Dermis microvascular lymphatic vessel endothelial cell (primary cell): ENCODE results near the gene NLRP6. TPM values are rescaled to one million over a fixed set of nuclear protein-coding genes. Genes with fewer than 3 reads are reported as not detected.
"Not testable (repeated sequence)": the region's sequence is repeated elsewhere in the genome, so short reads cannot be mapped to it uniquely, and the experiment has no call there.

Source experiments
- DNase-seq, 2 donors: peaks; one replicate each; pipeline versions ENCODE4 v3.0.0 to v3.0.0-alpha.2; 2010; ENCODE audit warnings: low read depth in 2 of 2
- total RNA-seq: library from RNA; depleted of rRNA; stranded (reverse); fragments of >200 nt; gene quantifications from 2 replicates; pipeline ENCODE4 v1.2.1, GENCODE V29; 2014

NLRP6 gene
- total RNA-seq, 1 donor from 2014 or later, result not detected

DNA sequence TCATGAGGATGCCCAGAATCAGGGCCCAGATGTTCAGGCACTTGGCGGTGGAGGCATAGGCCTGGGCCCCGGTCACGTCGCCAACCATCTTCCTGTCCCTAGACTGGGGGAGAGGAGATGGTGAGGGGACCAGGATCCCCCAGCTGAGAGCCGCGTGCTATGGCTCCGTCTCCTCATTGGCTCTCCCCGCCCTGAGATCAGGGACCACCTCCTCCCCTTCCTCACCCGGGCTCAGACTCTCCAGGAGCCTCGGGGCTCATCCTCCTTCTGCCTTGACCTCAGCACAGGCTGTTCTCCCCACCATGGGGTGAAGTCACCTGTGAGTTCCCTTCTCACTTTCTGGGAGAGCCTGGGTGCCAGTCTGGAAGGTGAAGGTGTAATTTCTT, 41.7 kb downstream of the NLRP6 start:
- DNase-seq, result not testable (repeated sequence)

DNA sequence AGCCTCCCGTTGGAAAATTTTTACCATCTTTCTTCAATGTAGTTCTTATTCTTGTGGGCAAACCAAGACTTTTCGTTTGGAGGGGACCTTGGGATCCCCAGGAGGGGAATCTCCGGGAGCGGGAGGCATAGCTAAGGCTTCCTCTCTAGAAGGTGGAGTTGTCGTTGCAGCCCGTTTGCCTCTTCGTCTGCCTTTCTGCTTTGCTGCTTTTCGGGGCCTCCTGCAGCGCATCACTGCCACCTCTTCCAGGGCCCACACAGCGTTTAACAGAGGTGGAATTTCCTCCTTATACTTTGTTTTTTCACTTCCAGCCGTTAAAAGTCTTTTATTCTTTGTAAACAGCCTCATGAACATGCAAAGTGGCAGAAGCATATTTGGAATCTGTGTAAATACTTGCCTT, 45.9 kb downstream of the NLRP6 start:
- no peak for DNase-seq

DNA sequence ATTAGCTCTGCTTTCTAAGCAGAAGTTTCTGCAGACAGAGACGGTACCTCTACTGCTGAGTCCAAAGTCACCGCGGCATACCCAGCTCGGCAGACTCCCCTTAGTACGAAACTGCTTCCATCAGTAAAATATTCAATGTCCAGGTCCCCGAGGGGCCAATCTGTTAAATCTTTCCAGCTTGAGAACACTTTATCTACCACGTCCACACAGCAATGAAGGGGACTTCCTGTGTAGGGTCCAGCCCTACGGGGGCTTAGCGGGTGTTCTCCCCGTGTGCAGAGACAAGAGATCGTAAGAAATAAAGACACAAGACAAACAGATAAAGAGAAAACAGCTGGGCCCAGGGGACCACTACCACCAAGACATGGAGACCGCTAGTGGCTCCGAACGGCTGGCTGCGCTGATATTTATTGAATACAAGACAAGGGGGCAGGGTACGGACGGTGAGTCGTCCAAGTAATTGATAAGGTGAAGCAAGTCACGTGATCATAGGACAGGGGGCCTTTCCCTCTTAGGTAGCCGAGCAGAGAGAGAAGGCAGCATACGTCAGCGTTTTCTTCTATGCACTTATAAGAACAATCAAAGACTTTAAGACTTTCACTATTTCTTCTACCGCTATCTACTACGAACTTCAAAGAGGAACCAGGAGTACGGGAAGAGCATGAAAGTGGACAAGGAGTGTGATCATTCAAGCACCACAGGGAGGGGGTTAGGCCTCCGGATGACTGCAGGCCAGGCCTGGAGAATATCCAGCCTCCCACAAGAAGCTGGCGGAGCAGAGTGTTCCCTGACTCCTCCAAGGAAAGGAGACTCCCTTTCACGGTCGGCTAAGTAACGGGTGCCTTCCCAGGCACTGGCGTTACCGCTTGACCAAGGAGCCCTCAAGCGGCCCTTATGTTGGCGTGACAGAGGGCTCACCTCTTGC, 46.6 kb downstream of the NLRP6 start:
- DNase-seq, result not testable (repeated sequence)

DNA sequence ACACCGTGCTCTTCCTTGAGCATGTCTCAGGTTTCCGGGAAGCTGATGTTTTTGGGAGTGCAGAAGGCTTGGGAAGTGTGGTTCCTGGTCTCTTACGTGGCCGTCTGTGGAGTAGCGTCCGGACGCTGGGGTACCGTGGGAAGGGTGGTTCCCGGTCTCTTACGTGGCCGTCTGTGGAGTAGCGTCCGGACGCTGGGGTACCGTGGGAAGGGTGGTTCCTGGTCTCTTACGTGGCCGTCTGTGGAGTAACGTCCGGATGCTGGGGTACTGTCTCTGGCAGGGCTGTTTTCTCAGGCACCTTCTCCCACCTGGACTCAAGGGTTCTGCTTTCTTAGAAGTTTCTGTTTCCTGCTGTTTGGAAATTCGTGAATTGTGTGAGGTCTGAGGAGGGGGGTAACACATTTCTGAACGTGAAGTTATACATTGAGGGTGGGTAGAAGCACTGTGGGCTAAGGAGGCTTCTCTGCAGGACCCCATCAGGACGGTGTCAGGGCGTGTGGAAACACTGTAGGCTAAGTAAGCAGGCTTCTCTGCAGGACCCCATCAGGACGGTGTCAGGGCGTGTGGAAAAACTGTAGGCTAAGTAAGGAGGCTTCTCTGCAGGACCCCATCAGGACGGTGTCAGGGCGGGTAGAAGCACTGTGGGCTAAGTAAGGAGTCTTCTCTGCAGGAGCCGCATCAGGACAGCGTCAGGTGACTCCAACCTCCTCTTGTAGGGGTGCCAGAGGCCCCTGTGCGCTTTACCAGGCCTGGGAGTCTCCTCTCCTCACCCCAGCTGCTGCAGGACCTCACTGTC, 47.8 kb downstream of the NLRP6 start:
- DNase-seq, result no peak

DNA sequence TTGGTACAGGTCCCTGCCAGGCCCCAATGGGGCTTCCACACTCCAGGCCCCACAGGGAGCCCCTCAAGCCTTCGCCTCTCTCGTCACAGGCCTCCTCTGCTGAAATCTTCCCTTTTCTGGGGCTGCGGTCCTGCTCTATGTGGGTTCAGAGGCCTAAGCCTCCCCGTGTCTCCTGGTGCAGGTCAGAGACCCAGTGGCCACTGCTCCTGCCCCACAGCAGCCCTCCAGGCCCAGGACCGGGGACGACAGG, 48.3 kb downstream of the NLRP6 start:
- DNase-seq, result no peak

DNA sequence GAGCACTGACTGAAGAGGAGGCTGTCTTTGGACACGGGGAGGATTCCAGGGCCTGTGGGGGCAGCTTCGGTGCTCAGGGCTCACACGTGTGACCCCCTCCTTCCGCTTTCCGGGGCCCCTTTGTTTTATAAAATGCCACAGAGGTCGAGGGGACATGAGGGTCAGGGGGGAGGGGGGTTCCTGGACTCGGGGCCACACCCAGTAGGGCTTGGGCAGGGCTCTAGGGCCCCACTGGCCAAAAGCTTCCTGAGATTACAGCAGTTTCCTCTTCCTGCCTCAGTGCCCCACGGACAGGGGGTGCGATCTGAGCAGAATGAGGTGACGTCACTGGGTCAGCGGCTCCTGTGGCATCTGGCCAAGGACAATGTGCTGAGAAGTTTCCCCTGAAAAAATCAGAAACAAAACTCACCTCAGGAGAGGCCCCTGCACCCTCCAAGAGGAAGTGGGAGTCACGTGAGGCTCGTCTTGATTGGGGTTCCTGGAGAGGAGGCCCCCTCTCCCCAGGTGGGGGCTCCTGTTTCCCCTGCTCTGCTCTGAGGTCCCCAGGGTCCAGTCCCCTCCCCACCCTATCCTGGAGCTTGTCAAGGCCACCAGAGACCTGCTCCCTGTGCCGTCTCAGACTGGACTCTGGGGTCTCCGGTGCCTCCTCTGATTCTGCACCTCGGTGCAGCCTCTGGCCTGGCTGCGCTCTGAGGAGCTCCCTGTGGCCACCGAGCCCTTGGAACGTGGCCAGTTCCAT, 48.8 kb downstream of the NLRP6 start:
- peak; percentile 80 to 82 for DNase-seq

DNA sequence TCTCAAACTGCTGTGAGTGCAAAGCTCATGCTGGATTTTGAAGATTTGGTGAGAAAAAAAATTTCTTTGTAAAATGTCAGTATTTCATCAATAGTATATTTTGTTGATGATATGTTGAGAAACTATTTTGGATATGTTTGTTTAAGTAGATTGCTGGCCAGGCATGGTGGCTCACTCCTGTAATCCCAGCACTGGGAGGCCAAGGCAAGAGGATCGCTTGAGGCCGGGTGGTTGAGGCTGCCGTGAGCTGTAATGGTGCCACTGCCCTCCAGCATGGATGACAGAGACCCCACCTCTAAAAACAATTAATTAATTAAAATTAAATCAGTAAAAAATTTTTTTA, 49.3 kb downstream of the NLRP6 start:
- no peak for DNase-seq

DNA sequence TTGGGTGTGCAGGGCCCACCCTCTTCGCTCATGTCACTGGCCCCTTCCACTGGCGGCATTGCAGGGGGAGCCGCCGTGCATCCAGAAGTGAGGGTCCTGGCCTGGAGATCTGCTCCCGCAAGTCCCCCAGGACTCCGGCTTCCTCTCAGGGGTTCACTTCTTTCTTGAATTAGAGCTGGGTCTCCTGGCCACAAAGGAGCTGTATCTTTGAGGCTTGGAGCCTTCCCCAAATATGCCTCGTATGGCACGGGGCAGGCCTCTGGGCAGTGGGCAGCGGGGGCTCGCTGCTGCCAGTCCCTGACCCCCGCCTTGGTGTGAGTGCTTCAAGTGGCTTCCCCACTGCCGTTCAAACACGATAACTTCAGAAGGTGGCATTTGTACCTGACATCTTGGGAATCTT, 49.8 kb downstream of the NLRP6 start:
- no peak for DNase-seq

DNA sequence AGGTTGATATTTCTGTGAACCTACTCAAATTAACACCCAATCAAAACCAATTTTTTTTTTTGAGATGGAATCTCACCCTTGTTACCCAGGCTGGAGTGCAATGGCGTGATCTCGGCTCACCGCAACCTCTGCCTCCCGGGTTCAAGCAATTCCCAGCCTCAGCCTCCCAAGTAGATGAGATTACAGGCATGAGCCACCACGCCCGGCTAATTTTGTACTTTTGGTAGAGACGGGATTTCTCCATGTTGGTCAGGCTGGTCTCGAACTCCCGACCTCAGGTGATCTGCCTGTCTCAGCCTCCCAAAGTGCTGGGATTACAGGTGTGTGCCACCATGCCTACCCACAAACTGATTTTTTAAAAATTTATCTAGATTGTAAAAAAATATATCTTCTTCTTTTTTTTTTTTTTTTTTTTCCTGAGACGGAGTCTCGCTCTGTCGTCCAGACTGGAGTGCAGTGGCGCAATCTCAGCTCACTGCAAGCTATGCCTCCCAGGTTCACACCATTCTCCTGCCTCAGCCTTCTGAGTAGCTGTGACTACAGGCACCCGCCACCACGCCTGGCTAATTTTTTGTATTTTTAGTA, 50.4 kb downstream of the NLRP6 start:
- DNase-seq, result not testable (repeated sequence)

DNA sequence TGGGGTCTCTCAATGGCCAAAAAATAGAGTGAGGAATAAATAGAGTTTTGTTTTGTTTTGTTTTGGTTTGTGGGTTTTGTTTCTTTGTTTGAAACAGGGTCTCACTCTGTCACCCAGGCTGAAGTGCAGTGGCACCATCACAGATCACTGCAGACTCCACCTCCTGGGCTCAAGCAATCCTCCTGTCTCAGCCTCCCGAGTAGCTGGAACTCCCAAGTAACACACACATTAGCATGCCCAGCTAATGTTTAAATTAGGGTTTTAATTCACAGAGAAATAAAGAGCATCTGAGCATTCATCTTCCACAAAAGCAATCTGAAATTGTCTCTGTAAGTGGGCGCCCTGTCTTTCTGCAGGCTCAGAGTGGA, 51.7 kb downstream of the NLRP6 start:
- DNase-seq, result no peak

DNA sequence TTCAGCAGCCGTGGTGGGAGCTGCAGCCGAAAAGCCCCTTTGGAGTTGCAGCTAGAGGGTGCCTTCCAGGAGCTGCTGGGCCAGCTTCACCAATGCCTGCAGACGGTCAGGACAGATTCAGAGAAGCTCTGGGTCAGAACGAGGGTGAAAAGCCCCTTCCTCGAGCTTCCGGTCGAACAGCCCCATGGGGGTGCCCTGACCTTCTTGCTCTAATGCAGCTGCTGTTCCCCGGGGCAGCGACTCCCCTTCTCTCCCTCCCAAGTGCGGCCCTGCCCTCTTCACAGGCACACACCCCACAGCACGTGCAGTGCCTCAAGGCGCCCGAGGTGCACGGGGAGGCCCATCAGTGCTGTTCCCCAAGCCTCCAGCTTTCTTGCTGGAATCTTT, 52.1 kb downstream of the NLRP6 start:
- no peak for DNase-seq

DNA sequence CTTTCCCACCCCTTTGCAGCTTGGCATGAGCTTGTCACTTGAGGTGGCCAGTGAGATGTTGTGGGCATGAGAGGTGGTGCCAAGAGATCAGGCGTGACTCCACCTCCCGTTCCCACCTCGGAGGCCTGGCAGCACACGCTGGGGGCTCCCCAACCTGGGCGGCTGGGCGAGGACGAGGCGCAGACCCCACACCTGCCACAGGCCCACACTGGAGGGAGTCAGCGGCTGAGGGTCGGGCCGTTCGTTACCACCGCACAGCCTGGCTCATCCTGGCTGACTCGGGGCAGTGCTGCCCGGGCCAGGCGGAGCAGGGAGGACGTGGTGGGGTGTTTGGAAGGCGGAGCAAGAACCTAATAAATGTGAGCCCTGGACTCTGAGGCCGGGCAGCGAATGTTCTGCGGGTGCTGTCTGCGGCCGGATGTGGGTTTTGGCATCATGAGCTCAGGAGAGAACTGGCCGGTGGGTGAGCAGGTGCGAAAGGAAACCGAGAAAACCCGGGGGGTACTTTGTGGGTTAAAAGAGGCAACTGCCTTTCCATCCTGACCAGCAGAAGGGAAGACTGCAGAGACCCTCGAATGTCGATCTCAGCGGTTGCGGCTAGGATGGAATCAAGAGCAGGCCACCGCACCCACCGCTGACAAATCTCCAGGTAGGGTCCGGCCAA, 52.6 kb downstream of the NLRP6 start:
- no peak for DNase-seq

DNA sequence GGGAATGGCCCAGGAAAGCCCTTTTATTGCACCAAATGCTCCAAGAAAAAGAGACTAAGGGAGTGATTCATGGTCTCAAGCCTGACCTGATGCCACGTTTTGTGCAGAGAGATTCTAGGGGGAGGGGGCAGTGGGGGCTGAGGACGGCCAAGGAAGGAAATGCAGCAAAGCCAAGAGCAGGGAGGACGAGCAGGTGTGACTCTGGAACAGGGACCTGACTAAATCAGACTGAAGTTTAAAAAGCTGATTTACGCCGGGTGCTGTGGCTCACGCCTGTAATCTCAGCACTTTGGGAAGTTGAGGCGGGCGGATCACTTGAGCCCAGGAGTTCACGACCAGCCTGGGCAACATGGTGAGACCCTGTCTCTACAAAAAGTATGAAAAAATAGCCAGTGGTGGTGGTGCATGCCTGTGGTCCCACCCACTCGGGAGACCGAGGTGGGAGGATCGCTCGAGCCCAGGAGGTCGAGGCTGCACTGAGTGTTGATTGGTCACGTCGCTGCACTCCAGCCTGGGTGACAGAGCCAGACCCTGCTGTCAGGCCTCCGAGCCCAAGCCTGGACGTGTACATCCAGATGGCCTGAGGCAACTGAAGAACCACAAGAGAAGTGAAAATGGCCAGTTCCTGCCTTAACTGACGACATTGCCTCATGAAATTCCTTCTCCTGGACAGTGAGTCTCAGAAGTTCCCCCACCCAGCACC, 53.3 kb downstream of the NLRP6 start:
- DNase-seq, result no peak

DNA sequence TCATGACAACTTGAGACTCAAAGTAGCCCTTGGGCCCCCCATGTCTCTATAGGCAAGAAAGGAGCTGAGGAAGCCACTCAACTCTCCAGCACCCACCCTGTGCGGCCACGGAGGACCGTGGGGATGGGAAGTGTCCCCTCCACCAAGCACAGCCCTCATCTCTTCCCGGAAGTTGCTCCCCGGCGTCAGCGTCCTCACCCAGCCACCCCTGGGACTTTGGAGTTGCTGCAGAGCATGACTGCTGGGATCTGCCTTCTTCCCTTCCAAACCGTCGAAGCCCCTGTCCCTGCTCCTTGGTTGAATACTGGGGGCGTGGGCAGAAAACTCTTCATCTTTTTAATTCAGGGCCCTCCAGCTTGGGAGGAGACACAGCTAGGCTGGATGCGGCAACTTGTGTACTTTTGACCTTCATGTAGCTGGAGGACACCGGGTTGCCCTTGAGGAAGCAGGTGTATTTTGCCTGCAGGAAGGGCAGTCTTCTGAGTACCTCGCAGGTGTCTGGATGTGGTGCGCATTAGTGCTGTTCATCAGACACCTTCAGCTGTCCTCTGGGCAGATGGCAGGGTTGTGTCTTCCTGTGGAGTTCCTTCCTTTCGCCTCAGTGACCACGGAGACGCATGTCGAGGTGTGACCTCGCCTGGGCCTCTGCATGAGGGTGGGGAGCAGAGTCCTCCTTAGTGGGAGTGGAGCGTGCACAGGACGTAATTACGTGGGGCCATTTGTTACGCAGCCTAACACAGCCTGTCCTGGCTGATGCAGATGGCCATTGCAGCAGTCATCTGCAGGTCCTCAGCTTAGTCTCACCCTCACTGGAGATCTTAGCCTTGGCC, 54.7 kb downstream of the NLRP6 start:
- no peak for DNase-seq

DNA sequence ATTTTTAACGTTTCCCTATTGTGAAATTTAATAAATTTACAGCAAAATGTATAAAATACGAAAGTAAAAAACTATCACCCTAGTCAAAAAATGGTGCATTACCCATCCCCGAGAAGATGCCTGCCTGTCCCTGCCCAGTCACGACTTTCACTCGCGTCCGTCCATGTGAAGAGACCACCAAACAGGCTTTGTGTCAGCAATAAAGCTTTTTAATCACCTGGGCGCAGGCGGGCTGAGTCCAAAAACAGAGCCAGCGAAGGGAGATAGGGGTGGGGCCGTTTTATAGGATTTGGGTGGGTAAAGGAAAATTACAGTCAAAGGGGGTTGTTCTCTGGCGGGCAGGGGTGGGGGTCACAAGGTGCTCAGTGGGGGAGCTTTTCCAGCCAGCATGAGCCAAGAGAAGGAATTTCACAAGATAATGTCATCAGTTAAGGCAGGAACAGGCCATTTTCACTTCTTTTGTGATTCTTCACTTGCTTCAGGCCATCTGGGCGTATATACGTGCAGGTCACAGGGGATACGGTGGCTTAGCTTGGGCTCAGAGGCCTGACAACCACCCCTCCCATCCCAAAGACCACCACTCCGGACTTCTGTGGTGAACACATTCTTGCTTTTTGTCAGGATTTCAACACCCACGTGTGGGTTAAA, 55.5 kb downstream of the NLRP6 start:
- not testable (repeated sequence) for DNase-seq

DNA sequence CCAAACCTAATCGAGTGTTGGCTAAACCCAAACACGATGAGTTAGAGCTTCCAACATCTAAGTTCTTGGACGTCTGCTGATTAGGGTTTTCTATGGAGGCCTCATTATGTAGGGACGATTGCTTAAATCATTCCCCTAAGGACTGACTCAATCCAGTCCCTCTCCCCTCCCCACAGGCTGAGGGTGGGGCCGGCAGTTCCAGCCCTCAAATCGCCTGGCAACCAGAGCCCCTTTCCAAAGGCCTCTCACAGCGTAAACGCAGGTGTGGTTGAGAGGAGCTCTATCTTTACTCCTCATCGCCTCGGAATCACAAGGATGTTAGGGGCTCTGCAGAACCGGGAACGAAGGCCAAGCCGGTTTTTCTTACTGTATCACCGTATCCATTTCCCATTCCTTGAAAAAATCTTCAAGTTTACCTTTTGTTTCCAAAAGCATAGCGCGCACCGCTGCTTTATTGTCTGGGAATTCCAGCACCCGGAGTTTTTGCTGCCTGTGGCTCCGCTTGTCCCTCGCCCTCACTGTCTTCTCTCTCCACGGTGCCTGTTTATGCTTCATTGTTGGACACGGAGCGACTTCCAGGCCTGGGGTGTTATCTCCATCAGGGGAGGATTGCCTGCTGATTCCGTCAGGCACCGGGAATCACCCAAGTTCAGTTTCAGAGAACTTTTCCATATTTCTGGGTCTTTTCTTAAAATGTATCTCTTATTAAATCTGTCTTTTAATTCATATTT, 56.2 kb downstream of the NLRP6 start:
- no peak for DNase-seq
